ENCODE data around the gene NPAS3. TPM values are rescaled to one million over a fixed set of nuclear protein-coding genes. Genes with fewer than 3 reads are reported as not detected.

The NPAS3 gene
- total RNA-seq, 1 experiment from 2014 or later, result 15.6 TPM

DNA sequence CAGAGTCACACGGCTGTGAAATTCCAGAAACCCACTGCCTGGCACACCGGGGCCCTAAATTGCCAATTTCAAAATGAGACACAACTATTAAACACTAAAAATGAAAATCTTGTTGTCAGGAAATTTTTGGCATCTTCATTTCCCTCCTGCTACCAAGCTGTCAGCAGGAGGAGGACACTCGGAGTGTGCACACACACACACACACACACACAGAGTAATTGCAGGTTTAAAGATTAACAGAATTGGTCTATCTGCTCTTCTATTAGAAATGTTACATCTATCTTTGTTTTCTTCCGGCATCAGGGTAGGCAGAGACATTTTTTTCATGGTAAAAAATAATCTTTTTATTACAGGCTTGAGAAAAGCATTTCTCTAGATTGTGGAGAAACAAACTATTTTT is 698.0 kb downstream of the NPAS3 start:
- no peaks in the 10 kb centered on the region for H3K27me3 ChIP-seq (replicated peaks; ENCODE audit: insufficient read depth, low read depth, low read length, poor library complexity)
- intact Hi-C loops (cut with micrococcal nuclease; ENCODE audit: unreplicated experiment), result no loop called here
- TF ChIP-seq, protein P1, sequence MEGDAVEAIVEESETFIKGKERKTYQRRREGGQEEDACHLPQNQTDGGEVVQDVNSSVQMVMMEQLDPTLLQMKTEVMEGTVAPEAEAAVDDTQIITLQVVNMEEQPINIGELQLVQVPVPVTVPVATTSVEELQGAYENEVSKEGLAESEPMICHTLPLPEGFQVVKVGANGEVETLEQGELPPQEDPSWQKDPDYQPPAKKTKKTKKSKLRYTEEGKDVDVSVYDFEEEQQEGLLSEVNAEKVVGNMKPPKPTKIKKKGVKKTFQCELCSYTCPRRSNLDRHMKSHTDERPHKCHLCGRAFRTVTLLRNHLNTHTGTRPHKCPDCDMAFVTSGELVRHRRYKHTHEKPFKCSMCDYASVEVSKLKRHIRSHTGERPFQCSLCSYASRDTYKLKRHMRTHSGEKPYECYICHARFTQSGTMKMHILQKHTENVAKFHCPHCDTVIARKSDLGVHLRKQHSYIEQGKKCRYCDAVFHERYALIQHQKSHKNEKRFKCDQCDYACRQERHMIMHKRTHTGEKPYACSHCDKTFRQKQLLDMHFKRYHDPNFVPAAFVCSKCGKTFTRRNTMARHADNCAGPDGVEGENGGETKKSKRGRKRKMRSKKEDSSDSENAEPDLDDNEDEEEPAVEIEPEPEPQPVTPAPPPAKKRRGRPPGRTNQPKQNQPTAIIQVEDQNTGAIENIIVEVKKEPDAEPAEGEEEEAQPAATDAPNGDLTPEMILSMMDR (conservative IDR thresholded peaks at IDR 0.05; ENCODE audit: low read depth, low read length), result no peak
- TF ChIP-seq EZH2 (IDR thresholded peaks at IDR 0.05; ENCODE audit: borderline replicate concordance, low read depth, low read length, poor library complexity, severe bottlenecking), result no peak
- DNase-seq (ENCODE audit: low spot score), result no peak
- H3K9me3 ChIP-seq (ENCODE audit: low read depth, low read length, poor library complexity, severe bottlenecking), result no peaks in the 10 kb centered on the region
- H3K27ac ChIP-seq (ENCODE audit: low read depth, low read length, poor library complexity, severe bottlenecking), result no peak overlapping the region
- H3K4me3 ChIP-seq (ENCODE audit: low read depth, low read length, poor library complexity, severe bottlenecking), result no peak overlapping the region
- no peaks in the 10 kb centered on the region for H3K4me1 ChIP-seq (ENCODE audit: insufficient read depth, low read length, poor library complexity, severe bottlenecking)
- ChIA-PET POLR2A (ENCODE audit: low non-redundant PET) (no interaction called here), CTCF (interaction anchor here (0.5 kb wide), 1 partner anchor 661 kb away, joined by 3 read pairs; no protein-coding TSS in a partner anchor)
- H3K36me3 ChIP-seq (ENCODE audit: insufficient read depth, low read length, poor library complexity, severe bottlenecking), result no peaks in the 10 kb centered on the region
- BruUV-seq (replicated peaks), result no TSS peak

- Histone ChIP-seq H3K4me1 (ENCODE audit: insufficient read depth, low read length, poor library complexity, severe bottlenecking) (peaks cover 15% of the 10 kb centered on the region), H3K27me3 (replicated peaks; ENCODE audit: insufficient read depth, low read depth, low read length, poor library complexity) (no peaks in the 10 kb centered on the region), H3K27ac (ENCODE audit: low read depth, low read length, poor library complexity, severe bottlenecking) (no peak overlapping the region), H3K4me3 (ENCODE audit: low read depth, low read length, poor library complexity, severe bottlenecking) (peak overlapping the region; percentile 17), H3K9me3 (ENCODE audit: low read depth, low read length, poor library complexity, severe bottlenecking) (no peaks in the 10 kb centered on the region), H3K36me3 (ENCODE audit: insufficient read depth, low read length, poor library complexity, severe bottlenecking) (no peaks in the 10 kb centered on the region)
- TF ChIP-seq, protein P1 (conservative IDR thresholded peaks at IDR 0.05; ENCODE audit: low read depth, low read length), result no peak
- TF ChIP-seq EZH2 (IDR thresholded peaks at IDR 0.05; ENCODE audit: borderline replicate concordance, low read depth, low read length, poor library complexity, severe bottlenecking), result no peak
- intact Hi-C loops (cut with micrococcal nuclease; ENCODE audit: unreplicated experiment), result no loop called here
- DNase-seq (ENCODE audit: low spot score), result peak; percentile 55
- ChIA-PET POLR2A (ENCODE audit: low non-redundant PET) (no interaction called here), CTCF (no interaction called here)
- BruUV-seq (replicated peaks), result no TSS peak
Measured at GRCh38 chr14:33642080-33642479, 703.4 kb downstream of the NPAS3 start.

DNA sequence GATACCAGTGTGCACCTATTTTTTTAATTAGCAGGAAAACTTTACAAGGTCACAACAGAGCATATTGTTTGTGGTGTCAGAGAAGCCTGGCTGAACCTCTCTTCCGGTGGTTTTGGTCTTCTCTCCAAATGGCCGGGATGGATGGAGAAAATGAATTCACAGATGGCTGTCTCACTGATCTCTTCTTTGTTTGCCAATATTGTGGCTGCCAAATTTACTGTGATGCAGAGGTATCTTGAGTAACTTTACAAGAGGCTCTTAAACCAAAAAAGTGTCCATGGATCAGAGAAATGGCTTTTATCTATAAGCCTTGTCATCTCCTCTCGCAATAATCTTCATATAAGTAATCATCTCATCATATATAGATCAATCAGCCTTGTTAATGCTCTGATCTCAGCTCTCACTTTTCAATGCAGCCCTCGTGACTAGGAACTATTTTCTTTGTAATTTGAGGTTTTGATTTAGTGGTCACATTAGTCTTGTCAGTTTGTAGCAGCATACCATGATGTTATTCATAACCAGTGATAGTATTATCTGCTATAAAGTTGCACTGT is 704.1 kb downstream of the NPAS3 start:
- BruUV-seq (replicated peaks), result no TSS peak
- no peak for TF ChIP-seq EZH2 (IDR thresholded peaks at IDR 0.05; ENCODE audit: borderline replicate concordance, low read depth, low read length, poor library complexity, severe bottlenecking)
- TF ChIP-seq, protein P1 (conservative IDR thresholded peaks at IDR 0.05; ENCODE audit: low read depth, low read length), result no peak
- no peak overlapping the region for H3K27ac ChIP-seq (ENCODE audit: low read depth, low read length, poor library complexity, severe bottlenecking)

More for the DNA sequence above, 704.1 kb downstream of the NPAS3 start:
- DNase-seq (ENCODE audit: low spot score), result no peak
- H3K4me3 ChIP-seq (ENCODE audit: low read depth, low read length, poor library complexity, severe bottlenecking), result no peak overlapping the region
- intact Hi-C loops (cut with micrococcal nuclease; ENCODE audit: unreplicated experiment), result no loop called here
- H3K4me1 ChIP-seq (ENCODE audit: insufficient read depth, low read length, poor library complexity, severe bottlenecking), result peaks cover 15% of the 10 kb centered on the region
- POLR2A ChIA-PET (ENCODE audit: low non-redundant PET), result no interaction called here
- H3K36me3 ChIP-seq (ENCODE audit: insufficient read depth, low read length, poor library complexity, severe bottlenecking), result no peaks in the 10 kb centered on the region
- no peaks in the 10 kb centered on the region for H3K27me3 ChIP-seq (replicated peaks; ENCODE audit: insufficient read depth, low read depth, low read length, poor library complexity)
- CTCF ChIA-PET, result no interaction called here
- H3K9me3 ChIP-seq (ENCODE audit: low read depth, low read length, poor library complexity, severe bottlenecking), result no peaks in the 10 kb centered on the region
